ENCODE results near the gene OGG1. TPM values are rescaled to one million over a fixed set of nuclear protein-coding genes. Genes with fewer than 3 reads are reported as not detected.

The OGG1 gene
- total and polyA plus RNA-seq, 11 donors, result 6.2 to 14.8 (median 9.5) TPM

DNA sequence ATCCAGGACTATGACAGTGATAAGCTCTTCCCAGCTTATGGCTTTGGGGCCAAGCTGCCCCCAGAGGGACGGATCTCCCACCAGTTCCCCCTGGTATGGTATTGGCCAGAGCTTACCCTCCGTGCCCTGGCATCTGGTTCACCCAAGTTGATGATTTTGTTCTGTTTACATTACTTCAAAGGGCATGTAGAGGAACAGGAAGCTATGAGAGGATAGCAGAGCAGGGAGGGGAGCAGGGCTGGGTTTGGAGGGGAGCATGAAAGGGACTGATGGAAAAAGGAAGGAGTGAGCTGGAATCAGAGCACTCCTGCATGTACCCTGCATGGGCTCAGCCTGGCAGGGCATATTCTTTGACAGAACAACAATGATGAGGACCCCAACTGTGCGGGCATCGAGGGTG lies 31.6 kb upstream of the OGG1 start:
- intact Hi-C loops (cut with DNase I), result loop anchor here in 1 of 10 donors (10.0 kb wide), 2 partner anchors 227 to 317 kb away; no protein-coding TSS in a partner anchor
- Histone ChIP-seq H3K4me1 (peaks cover 0 to 21% (median 0%) of the 10 kb centered on the region in 12 donors), H3K4me3 (no peak overlapping the region), H3K27me3 (no peaks in the 10 kb centered on the region), H3K36me3 (no peaks in the 10 kb centered on the region), H3K9me3 (no peaks in the 10 kb centered on the region), H3K27ac (no peak overlapping the region)
- TF ChIP-seq, protein P1, sequence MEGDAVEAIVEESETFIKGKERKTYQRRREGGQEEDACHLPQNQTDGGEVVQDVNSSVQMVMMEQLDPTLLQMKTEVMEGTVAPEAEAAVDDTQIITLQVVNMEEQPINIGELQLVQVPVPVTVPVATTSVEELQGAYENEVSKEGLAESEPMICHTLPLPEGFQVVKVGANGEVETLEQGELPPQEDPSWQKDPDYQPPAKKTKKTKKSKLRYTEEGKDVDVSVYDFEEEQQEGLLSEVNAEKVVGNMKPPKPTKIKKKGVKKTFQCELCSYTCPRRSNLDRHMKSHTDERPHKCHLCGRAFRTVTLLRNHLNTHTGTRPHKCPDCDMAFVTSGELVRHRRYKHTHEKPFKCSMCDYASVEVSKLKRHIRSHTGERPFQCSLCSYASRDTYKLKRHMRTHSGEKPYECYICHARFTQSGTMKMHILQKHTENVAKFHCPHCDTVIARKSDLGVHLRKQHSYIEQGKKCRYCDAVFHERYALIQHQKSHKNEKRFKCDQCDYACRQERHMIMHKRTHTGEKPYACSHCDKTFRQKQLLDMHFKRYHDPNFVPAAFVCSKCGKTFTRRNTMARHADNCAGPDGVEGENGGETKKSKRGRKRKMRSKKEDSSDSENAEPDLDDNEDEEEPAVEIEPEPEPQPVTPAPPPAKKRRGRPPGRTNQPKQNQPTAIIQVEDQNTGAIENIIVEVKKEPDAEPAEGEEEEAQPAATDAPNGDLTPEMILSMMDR (IDR thresholded peaks at IDR 0.05), result no peak
- no peak for TF ChIP-seq POLR2A (IDR thresholded peaks at IDR 0.05)
- ATAC-seq (no peak), DNase-seq (no peak)
- 67 to 74% (median 68%) methylated on average over 4 of the region's 4 CpGs for WGBS, 4 donors

GRCh38 chr3:9721015-9721699 lies 28.6 kb upstream of the OGG1 start:
- Histone ChIP-seq H3K9me3 (no peaks in the 10 kb centered on the region), H3K36me3 (no peaks in the 10 kb centered on the region), H3K27ac (no peak overlapping the region), H3K27me3 (no peaks in the 10 kb centered on the region), H3K4me1 (peaks cover 0 to 9% (median 0%) of the 10 kb centered on the region in 12 donors), H3K4me3 (no peak overlapping the region)
- TF ChIP-seq, protein P1 (IDR thresholded peaks at IDR 0.05), result no peak
- TF ChIP-seq POLR2A (IDR thresholded peaks at IDR 0.05), result no peak
- intact Hi-C loops (cut with DNase I), result loop anchor here in 1 of 10 donors (10.0 kb wide), 1 partner anchor 216 kb away; no protein-coding TSS in a partner anchor
- WGBS, 4 donors, result 43 to 51% (median 48%) methylated on average over 7 of the region's 7 CpGs
- ATAC-seq (no peak), DNase-seq (no peak)

DNA sequence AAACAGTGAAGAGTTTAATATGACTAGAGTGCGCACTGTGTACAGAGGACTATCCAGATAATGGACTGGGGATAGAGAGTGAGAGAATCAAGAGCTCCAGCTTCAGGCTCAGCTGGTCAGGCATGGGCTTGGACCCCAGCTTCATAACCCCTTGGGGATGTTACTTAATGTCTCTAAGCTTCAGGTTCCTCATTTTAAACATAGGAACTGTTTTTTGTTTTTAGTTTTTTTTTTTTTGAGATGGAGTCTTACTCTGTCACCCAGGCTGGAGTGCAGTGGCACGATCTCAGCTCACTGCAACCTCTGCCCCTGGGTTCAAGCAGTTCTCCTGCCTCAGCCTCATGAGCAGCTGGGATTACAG lies 28.1 kb upstream of the OGG1 start:
- ATAC-seq (no peak), DNase-seq (no peak)
- intact Hi-C loops (cut with DNase I), result loop anchor here in 1 of 10 donors (10.0 kb wide), 1 partner anchor 217 kb away; no protein-coding TSS in a partner anchor
- Histone ChIP-seq H3K4me1 (peaks cover 0 to 4% (median 0%) of the 10 kb centered on the region in 12 donors), H3K4me3 (no peak overlapping the region), H3K27me3 (no peaks in the 10 kb centered on the region), H3K9me3 (no peaks in the 10 kb centered on the region), H3K36me3 (no peaks in the 10 kb centered on the region), H3K27ac (no peak overlapping the region)
- TF ChIP-seq, protein P1 (IDR thresholded peaks at IDR 0.05), result no peak
- no peak for TF ChIP-seq POLR2A (IDR thresholded peaks at IDR 0.05)
- 85 to 90% (median 89%) methylated on average over 2 of the region's 2 CpGs for WGBS, 4 donors

- ATAC-seq, result no peak
- Histone ChIP-seq H3K27me3 (no peaks in the 10 kb centered on the region), H3K4me3 (no peak overlapping the region), H3K4me1 (peaks cover 0 to 17% (median 2%) of the 10 kb centered on the region in 12 donors), H3K27ac (no peak overlapping the region), H3K9me3 (no peaks in the 10 kb centered on the region), H3K36me3 (no peaks in the 10 kb centered on the region)
- 80 to 93% (median 83%) methylated on average over 4 of the region's 4 CpGs for WGBS, 4 donors
- intact Hi-C loops (cut with DNase I), result loop anchor here in 1 of 10 donors (10.0 kb wide), 1 partner anchor 221 kb away; no protein-coding TSS in a partner anchor
- TF ChIP-seq, protein P1 (IDR thresholded peaks at IDR 0.05), result no peak
- no peak for TF ChIP-seq POLR2A (IDR thresholded peaks at IDR 0.05)
- no peak for DNase-seq
Measured at GRCh38 chr3:9725775-9726515, 23.8 kb upstream of the OGG1 start.
